LNCaP clone FGC (cell line): ENCODE data around the gene PYROXD2.

Experiments
- DNase-seq: peaks from one replicate; pipeline ENCODE4 v3.0.0-alpha.2; 2011; ENCODE audit warnings: low read depth
- H3K4me3 ChIP-seq: 2 replicates; pipeline ENCODE4 v1.5.1; 2011; ENCODE audit warnings: mild to moderate bottlenecking, low read depth, low read length, control low read depth
- CTCF ChIP-seq: IDR thresholded peaks from 2 replicates; pipeline ENCODE4 v1.5.1; 2012; ENCODE audit warnings: mild to moderate bottlenecking; ENCODE audit not compliant: control insufficient read depth, insufficient read depth; ENCODE audit errors: extremely low read depth

Gene PYROXD2

GRCh38 chr10:98414932-98415730, at the start of gene PYROXD2:
Gene PYROXD2 (minus strand): TSS chr10:98415182. CDS start chr10:98415135, 47 bp downstream.
- H3K4me3 ChIP-seq = peak within 1 kb of the TSS; percentile 61
- no peak for TF ChIP-seq CTCF
- DNase-seq = peak; percentile 74

DNA sequence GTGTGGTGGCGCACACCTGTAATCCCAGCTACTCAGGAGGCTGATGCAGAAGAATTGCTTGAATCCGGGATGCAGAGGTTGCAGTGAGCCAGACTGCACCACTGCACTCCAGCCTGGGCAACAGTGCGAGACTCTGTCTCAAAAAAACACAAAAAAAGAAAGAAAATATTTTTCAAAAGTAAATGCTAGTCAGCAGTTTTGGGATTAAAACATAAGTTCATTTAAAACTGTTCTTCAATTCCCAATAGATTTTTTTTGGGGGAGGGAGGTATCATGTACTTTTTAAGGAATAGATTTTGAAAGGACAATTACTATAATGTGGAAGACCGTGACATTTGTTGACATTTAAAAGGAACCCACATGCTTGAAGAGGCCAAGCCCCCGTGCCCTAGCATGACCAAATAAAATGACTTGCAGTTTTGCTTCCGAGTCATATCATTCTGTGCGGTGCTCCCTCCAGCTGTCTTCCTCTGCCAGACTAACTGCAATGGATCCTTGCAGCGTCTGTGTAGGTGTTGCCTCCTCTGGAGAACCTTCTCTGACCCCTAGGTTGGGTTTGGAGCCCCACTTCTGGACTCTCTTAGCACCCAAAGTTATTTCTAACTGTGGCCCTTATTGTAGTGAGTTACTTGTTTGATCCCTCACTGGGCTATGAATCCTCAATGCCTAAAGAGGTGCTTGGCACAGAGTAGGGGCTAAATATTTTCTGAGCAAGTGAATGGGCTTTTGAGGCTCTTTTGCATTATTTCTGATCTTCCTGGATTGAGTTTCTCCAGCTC, 49.2 kb upstream of the PYROXD2 start:
- H3K4me3 ChIP-seq = no peak overlapping the region
- no peak for DNase-seq
- no peak for TF ChIP-seq CTCF

DNA sequence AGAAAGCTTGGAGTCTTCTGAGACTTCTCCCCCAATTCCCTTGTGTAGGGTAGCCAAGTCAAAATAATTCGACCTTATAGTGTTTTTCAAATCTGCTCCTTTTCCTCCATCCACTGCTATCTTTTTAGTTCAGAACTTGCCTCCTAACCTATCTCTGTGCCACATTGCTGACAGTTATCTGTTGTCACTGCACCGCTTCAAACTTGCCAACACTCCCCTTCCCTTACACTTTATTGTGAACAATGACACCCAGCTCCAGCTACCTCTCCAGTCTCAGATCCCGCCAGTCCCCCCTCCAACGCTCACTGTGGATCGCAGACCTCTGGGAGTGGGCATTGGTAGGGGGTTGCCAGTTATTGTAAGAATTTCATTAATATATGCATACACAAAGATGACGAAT, 48.0 kb upstream of the PYROXD2 start:
- H3K4me3 ChIP-seq = no peak overlapping the region
- TF ChIP-seq CTCF = no peak
- no peak for DNase-seq

DNA sequence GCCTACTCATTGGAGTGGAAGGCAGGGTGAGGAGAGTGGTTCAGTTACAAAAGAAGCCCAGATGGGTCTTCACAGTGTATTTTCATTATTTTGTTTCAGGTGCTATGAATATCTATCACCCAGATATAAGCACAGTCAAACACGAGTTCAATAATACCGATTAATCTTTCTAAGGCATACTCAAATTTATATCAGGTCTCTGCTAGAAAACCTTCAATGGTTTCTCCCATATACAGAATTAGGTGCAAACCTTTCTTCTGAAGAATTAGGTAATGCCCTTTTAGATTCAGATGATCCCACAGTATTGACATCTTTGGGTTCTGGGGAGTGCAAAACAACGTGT, 46.5 kb upstream of the PYROXD2 start:
- DNase-seq = no peak
- TF ChIP-seq CTCF = no peak

GRCh38 chr10:98460837-98461499, 46.0 kb upstream of the PYROXD2 start:
- no peak for DNase-seq
- TF ChIP-seq CTCF = no peak
- H3K4me3 ChIP-seq = no peak overlapping the region

More for the DNA sequence above, 46.5 kb upstream of the PYROXD2 start:
- H3K4me3 ChIP-seq = no peak overlapping the region

- H3K4me3 ChIP-seq = no peak overlapping the region
- no peak for DNase-seq
- TF ChIP-seq CTCF = no peak
Measured at GRCh38 chr10:98458809-98459784, 44.1 kb upstream of the PYROXD2 start.
